Renal pelvis (tissue), 4 donors: ENCODE results near the gene EXOC3. TPM values are rescaled to one million over a fixed set of nuclear protein-coding genes. Genes with fewer than 3 reads are reported as not detected.
"Not testable (repeated sequence)": the region's sequence is repeated elsewhere in the genome, so short reads cannot be mapped to it uniquely, and the experiment has no call there.

Experiments
- DNase-seq: peaks from one replicate; pipeline ENCODE4 v3.0.0-alpha.2; 2013
- polyA plus RNA-seq, 3 donors: library from polyadenylated mRNA; unstranded; fragments of 120-200 nt; gene quantifications; one replicate each; pipeline ENCODE4 v1.2.1, GENCODE V29; 2013; ENCODE audit not compliant: insufficient read length in 3 of 3

EXOC3 gene
- polyA plus RNA-seq, 3 donors: 57.0 to 79.1 (median 66.9) TPM

- no peak for DNase-seq
Observed at GRCh38 chr5:470961-471749, 28.2 kb downstream of the EXOC3 start.

- no peak for DNase-seq
Observed at GRCh38 chr5:471750-472058, 28.7 kb downstream of the EXOC3 start.

- DNase-seq: no peak
Observed at GRCh38 chr5:472076-472655, 29.2 kb downstream of the EXOC3 start.

GRCh38 chr5:472656-473550 lies 29.9 kb downstream of the EXOC3 start:
- peak; percentile 78 for DNase-seq

GRCh38 chr5:473551-474192 lies 30.7 kb downstream of the EXOC3 start:
- DNase-seq: peak; percentile 41

GRCh38 chr5:474232-474839 lies 31.4 kb downstream of the EXOC3 start:
- DNase-seq: not testable (repeated sequence)

GRCh38 chr5:474840-475661 lies 32.1 kb downstream of the EXOC3 start:
- no peak for DNase-seq

GRCh38 chr5:475704-476101 lies 32.7 kb downstream of the EXOC3 start:
- no peak for DNase-seq

- DNase-seq: no peak
Observed at GRCh38 chr5:476102-476813, 33.3 kb downstream of the EXOC3 start.

GRCh38 chr5:476814-477175 lies 33.8 kb downstream of the EXOC3 start:
- DNase-seq: no peak

GRCh38 chr5:477247-477646 lies 34.3 kb downstream of the EXOC3 start:
- DNase-seq: no peak

- no peak for DNase-seq
Observed at GRCh38 chr5:477871-478270, 34.9 kb downstream of the EXOC3 start.

GRCh38 chr5:478369-478981 lies 35.5 kb downstream of the EXOC3 start:
- no peak for DNase-seq

GRCh38 chr5:478982-479535 lies 36.1 kb downstream of the EXOC3 start:
- no peak for DNase-seq

GRCh38 chr5:479566-480319 lies 36.8 kb downstream of the EXOC3 start:
- DNase-seq: no peak

- DNase-seq: no peak
Observed at GRCh38 chr5:481347-481746, 38.4 kb downstream of the EXOC3 start.

GRCh38 chr5:482021-482420 lies 39.0 kb downstream of the EXOC3 start:
- DNase-seq: no peak

- DNase-seq: no peak
Observed at GRCh38 chr5:482506-482905, 39.5 kb downstream of the EXOC3 start.

GRCh38 chr5:483011-483410 lies 40.0 kb downstream of the EXOC3 start:
- DNase-seq: no peak
